ENCODE results near the gene MPO. TPM values are rescaled to one million over a fixed set of nuclear protein-coding genes. Genes with fewer than 3 reads are reported as not detected.

MPO gene
- total RNA-seq, 1 donor from 2014 or later: 2.0 TPM

DNA sequence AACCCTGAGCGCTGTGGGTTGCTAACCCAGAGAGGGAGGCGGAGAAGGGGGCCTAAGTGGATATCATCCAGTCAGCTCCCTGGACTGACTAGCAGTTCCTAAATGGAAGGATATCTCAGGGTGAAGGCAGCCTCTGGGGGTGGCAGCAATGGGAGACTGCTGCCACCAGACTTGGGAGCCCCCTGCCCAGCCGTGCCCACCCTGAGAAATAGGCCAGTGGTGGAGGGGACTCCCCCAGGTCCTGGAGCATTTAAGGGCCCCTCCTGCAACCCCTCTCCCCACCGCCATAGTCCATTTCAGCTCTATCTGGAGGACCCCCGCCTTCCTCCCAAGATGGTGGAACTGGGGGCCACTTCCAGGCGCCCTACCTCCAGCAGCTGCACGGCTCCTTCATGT, 39.4 kb upstream of the MPO start:
- ATAC-seq: no peak
- intact Hi-C loops (cut with DNase I): no loop called here
- no peak for DNase-seq (ENCODE audit: low spot score)

GRCh38 chr17:58319173-58320162, 38.7 kb upstream of the MPO start:
- DNase-seq (ENCODE audit: low spot score): no peak

GRCh38 chr17:58318627-58319172, 38.0 kb upstream of the MPO start:
- ATAC-seq (no peak), DNase-seq (ENCODE audit: low spot score) (no peak)
- intact Hi-C loops (cut with DNase I): no loop called here

More at GRCh38 chr17:58319173-58320162, 38.7 kb upstream of the MPO start:
- ATAC-seq: no peak
- intact Hi-C loops (cut with DNase I): no loop called here

DNA sequence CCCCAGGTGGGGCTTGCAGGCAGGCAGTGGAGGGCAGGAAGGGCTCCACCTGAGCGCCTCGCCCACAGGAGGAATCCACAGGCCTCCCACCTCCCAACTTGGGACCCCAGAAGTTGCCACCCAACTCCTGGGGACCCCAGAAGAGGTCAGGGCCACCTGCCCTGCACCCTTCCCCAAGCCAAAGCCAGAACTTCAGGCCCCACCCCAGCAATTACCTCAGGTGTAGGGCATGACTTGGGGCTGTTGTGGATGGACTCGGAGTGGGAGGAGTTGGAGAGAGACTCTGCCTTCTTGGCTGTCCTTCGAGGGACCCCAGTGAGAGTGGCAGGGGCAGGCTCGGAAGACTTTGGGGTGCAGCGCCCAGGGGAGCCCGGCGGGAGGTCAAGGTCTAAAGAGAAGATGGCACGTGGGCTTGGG, 37.3 kb upstream of the MPO start:
- ATAC-seq: no peak
- peak; percentile 37 for DNase-seq (ENCODE audit: low spot score)
- intact Hi-C loops (cut with DNase I): no loop called here

DNA sequence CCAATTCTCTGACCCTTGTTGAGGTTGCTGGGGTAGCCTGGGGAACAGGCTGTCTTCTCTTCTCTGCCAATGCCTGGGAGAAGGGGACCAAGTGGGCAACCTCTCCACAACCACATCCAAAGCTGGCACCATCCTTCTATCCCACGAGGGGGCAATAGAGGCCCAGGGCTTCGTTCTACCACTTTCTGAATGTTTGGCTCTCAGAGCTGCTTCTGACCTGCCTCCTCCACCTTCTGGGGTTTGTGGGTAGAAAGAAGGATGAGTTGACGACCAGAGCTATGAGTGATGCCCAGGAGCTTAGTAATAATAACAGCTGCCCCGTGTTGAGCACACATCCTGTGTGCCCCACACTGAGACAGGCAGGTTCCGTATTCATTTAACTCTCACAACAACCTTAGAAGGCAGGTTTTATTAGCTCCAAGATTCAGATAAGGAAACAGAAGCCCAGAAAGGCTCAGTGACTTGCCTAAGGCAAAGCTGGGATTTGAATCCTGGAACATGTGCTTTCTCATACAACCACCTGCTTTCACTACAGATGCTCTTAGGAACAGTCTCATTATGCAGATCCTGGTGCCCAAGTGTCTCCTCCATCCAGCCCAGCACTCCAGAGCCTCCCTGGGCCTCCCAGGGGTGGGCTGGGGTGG, 36.8 kb upstream of the MPO start:
- peak; percentile 12 for ATAC-seq
- DNase-seq (ENCODE audit: low spot score): peak; percentile 39
- intact Hi-C loops (cut with DNase I): no loop called here

DNA sequence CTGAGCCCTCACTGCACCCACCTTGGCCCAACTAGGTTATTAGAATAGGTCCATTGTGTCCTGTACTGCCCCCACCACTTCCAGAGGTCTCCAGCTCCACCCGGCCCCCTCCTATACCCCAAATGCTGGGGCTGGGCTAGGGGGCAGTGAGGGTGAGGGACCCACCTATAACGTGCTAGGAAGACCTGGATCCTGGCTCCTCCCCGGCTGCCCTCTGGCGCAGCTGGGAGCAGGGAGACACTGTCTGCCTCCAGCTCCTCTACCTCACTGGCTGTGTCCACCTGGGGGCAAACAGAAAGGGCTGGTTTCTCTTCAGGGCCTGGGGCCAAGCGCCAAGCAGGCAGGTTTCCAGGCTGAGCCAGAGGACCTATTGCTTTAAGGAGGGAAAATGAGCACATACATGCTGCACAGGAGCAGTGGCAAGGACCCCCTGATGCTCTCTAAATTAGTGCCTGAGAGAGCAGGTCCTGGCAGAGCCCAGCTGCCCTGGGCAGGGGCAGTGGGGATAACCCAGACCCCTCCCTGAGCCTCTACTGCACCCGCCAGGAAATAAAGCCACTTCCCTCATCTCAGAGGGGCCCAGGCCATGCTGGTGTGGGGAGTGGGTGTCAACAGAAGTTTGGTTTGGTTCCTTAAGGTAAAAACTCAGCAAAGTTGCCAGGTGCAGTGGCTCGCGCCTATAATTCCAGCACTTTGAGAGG, 35.7 kb upstream of the MPO start:
- DNase-seq (ENCODE audit: low spot score) (peak; percentile 25), ATAC-seq (no peak)
- intact Hi-C loops (cut with DNase I): no loop called here

DNA sequence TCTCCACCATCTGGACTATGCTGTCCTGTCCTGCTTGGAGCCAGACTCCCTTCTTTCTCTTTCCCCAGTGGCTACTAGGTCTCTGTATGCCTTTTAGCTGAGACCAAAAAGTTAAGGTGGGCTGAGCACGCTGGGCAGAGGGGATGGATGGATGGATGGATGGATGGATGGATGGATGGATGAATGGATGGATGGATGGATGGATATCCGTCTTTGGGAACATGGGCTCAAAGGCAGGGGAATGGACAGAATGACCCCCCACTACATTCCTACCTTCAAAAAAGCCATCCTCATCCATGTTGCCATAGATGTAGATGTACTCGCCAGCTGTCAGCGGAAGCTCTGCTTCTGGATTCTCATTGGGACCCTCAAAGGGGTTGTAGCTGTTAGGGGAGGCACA, 35.0 kb upstream of the MPO start:
- intact Hi-C loops (cut with DNase I): no loop called here
- DNase-seq (ENCODE audit: low spot score) (no peak), ATAC-seq (no peak)

GRCh38 chr17:58315281-58315711, 34.6 kb upstream of the MPO start:
- intact Hi-C loops (cut with DNase I): no loop called here
- peak; percentile 26 for DNase-seq (ENCODE audit: low spot score)
- ATAC-seq: no peak

GRCh38 chr17:58314706-58315015, 33.9 kb upstream of the MPO start:
- DNase-seq (ENCODE audit: low spot score): peak; percentile 9
- no peak for ATAC-seq
- intact Hi-C loops (cut with DNase I): no loop called here

- intact Hi-C loops (cut with DNase I): no loop called here
- no peak for DNase-seq (ENCODE audit: low spot score)
These were observed 33.3 kb upstream of the MPO start for GRCh38 chr17:58313815-58314705.

GRCh38 chr17:58312829-58313228, 32.1 kb upstream of the MPO start:
- intact Hi-C loops (cut with DNase I): no loop called here
- ATAC-seq: no peak
- no peak for DNase-seq (ENCODE audit: low spot score)

More at GRCh38 chr17:58313815-58314705, 33.3 kb upstream of the MPO start:
- ATAC-seq: no peak

GRCh38 chr17:58312021-58312630, 31.4 kb upstream of the MPO start:
- intact Hi-C loops (cut with DNase I): no loop called here
- DNase-seq (ENCODE audit: low spot score) (peak; percentile 52), ATAC-seq (no peak)

GRCh38 chr17:58311429-58311894, 30.7 kb upstream of the MPO start:
- intact Hi-C loops (cut with DNase I): no loop called here
- ATAC-seq (no peak), DNase-seq (ENCODE audit: low spot score) (peak; percentile 51)

- ATAC-seq: no peak
- intact Hi-C loops (cut with DNase I): no loop called here
- DNase-seq (ENCODE audit: low spot score): peak; percentile 39
These were observed 30.0 kb upstream of the MPO start for GRCh38 chr17:58310511-58311428.

GRCh38 chr17:58309918-58310259, 29.2 kb upstream of the MPO start:
- no peak for DNase-seq (ENCODE audit: low spot score)
- ATAC-seq: no peak
- intact Hi-C loops (cut with DNase I): no loop called here

DNA sequence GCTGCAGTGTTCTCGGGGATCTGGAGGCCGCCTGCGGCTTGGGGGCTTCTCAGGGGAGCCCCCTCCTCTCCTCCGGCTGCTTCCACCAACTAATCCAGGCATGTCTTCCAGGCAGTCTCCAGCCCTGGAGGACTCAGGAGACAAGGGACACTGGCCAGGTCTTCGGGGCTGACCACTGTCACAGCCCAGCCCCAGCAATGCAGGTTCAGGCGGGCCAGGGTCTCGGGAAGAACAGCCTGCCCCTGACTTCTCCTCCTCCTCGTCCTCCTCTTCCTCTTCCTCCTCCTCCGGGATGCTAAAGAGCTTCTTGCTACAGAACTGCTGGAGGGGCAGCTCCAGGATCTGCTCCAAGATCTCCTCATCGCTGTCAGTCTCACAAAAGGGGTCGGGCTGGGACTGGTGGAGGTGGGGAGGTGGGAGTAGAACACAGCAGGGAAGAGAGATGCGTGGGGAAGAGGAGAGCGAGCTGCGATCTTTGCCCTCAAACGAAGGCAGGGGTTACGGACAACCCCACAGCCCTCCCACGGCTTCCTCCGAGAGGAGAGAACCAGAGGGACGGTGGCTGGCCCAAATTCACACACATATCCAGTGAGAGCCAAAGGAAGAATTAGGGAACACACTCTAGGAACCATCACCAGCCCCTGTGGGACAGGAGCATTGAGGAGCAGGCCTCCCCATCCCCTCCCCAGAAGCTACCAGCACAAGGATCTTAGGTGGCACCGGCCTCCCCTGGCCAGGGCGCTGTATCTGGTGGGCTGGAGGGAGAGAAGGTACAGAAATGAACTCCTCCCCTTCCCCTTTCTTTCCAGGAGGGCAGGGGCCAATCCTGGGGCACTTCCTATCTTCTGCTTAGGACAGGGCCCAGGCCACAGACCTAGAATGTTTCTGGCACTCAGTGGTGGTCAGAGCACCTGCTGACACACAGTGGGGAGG, 28.5 kb upstream of the MPO start:
- DNase-seq (ENCODE audit: low spot score) (peak; percentile 38), ATAC-seq (no peak)
- intact Hi-C loops (cut with DNase I): no loop called here
